Measurements from ENCODE around the gene LNPK.
"Not testable (repeated sequence)": the region's sequence is repeated elsewhere in the genome, so short reads cannot be mapped to it uniquely, and the experiment has no call there.

The LNPK gene

DNA sequence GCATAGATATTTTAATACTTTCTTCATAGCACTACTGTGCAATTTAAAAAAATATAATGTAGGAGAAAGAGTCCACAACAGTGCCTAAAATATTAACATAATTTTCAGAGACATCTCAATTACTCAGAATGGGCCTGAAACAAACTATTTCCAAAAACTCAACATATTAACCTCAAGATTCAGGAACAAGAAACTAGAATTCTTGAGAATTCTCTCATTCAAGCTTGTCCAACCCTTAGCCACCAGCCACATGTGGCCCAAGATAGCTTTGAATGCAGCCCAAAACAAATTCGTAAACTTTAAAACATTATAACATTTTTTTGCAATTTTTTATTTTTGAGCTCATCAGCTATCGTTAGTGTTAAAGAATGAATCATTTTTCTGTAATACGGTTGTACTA is 35.2 kb downstream of the LNPK start:
- Histone ChIP-seq H3K9ac (ENCODE audit: low read depth, low read length) (no peak overlapping the region), H3K4me3 (ENCODE audit: low read length) (no peak overlapping the region), H3K4me1 (ENCODE audit: insufficient read depth, low read length) (no peaks in the 10 kb centered on the region), H3K27me3 (ENCODE audit: insufficient read depth, low read length) (no peaks in the 10 kb centered on the region), H3K9me3 (ENCODE audit: insufficient read depth, low read depth, low read length) (no peaks in the 10 kb centered on the region), H3K27ac (ENCODE audit: low read depth, low read length) (no peak overlapping the region), H3K36me3 (ENCODE audit: insufficient read depth, low read length) (no peaks in the 10 kb centered on the region)
- 100% methylated on average over 1 of the region's 3 CpGs for WGBS

- Histone ChIP-seq H3K27me3 (ENCODE audit: insufficient read depth, low read length) (no peaks in the 10 kb centered on the region), H3K9ac (ENCODE audit: low read depth, low read length) (no peak overlapping the region), H3K9me3 (ENCODE audit: insufficient read depth, low read depth, low read length) (no peaks in the 10 kb centered on the region), H3K4me1 (ENCODE audit: insufficient read depth, low read length) (no peaks in the 10 kb centered on the region), H3K36me3 (ENCODE audit: insufficient read depth, low read length) (no peaks in the 10 kb centered on the region), H3K4me3 (ENCODE audit: low read length) (no peak overlapping the region), H3K27ac (ENCODE audit: low read depth, low read length) (no peak overlapping the region)
- 96% methylated on average over 3 of the region's 3 CpGs for WGBS
Observed at GRCh38 chr2:175965773-175966172, 36.3 kb downstream of the LNPK start.

- Histone ChIP-seq H3K4me3 (ENCODE audit: low read length) (no peak overlapping the region), H3K9ac (ENCODE audit: low read depth, low read length) (no peak overlapping the region), H3K36me3 (ENCODE audit: insufficient read depth, low read length) (no peaks in the 10 kb centered on the region), H3K27me3 (ENCODE audit: insufficient read depth, low read length) (no peaks in the 10 kb centered on the region), H3K27ac (ENCODE audit: low read depth, low read length) (no peak overlapping the region), H3K4me1 (ENCODE audit: insufficient read depth, low read length) (no peaks in the 10 kb centered on the region), H3K9me3 (ENCODE audit: insufficient read depth, low read depth, low read length) (no peaks in the 10 kb centered on the region)
- WGBS: 98% methylated on average over 3 of the region's 4 CpGs
Observed at GRCh38 chr2:175964195-175964594, 37.9 kb downstream of the LNPK start.

DNA sequence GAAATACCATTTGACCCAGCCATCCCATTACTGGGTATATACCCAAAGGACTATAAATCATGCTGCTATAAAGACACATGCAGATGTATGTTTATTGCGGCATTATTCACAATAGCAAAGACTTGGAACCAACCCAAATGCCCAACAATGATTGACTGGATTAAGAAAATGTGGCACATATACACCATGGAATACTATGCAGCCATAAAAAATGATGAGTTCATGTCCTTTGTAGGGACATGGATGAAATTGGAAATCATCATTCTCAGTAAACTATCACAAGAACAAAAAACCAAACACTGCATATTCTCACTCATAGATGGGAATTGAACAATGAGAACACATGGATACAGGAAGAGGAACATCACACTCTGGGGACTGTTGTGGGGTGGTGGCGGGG is 38.9 kb downstream of the LNPK start:
- H3K4me1 ChIP-seq (ENCODE audit: insufficient read depth, low read length); H3K27me3 ChIP-seq (ENCODE audit: insufficient read depth, low read length); H3K4me3 ChIP-seq (ENCODE audit: low read length); H3K36me3 ChIP-seq (ENCODE audit: insufficient read depth, low read length); H3K9ac ChIP-seq (ENCODE audit: low read depth, low read length); H3K27ac ChIP-seq (ENCODE audit: low read depth, low read length); H3K9me3 ChIP-seq (ENCODE audit: insufficient read depth, low read depth, low read length): not testable (repeated sequence)
- WGBS: 93% methylated on average over 1 of the region's 2 CpGs

GRCh38 chr2:175957845-175958244 is 44.2 kb downstream of the LNPK start:
- H3K9me3 ChIP-seq (ENCODE audit: insufficient read depth, low read depth, low read length): no peaks in the 10 kb centered on the region

DNA sequence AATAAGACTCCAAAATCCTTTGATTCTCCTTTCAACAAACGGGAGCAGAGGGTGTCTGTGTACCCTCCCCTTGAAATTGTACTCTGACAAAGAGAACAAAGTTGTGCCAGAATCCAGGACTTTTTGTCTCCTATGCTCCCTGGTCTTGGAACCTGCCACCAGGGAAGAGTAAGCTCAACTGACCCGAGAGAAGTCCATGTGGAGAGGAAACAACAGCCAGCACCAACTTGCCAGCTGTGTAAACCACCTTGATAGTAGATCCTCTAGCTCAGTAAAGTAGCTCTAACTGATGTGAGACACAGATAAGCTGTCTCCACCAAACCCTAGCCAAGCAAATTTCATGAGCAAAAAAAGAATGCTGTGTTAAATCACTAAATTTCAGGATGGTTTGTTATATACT is 46.9 kb downstream of the LNPK start:
- Histone ChIP-seq H3K27ac (ENCODE audit: low read depth, low read length) (no peak overlapping the region), H3K27me3 (ENCODE audit: insufficient read depth, low read length) (no peaks in the 10 kb centered on the region), H3K9me3 (ENCODE audit: insufficient read depth, low read depth, low read length) (no peaks in the 10 kb centered on the region), H3K36me3 (ENCODE audit: insufficient read depth, low read length) (peaks cover 6% of the 10 kb centered on the region; the same call in 1 of the 2 replicates), H3K4me1 (ENCODE audit: insufficient read depth, low read length) (no peaks in the 10 kb centered on the region), H3K9ac (ENCODE audit: low read depth, low read length) (no peak overlapping the region), H3K4me3 (ENCODE audit: low read length) (no peak overlapping the region)
- WGBS: 82% methylated on average over 2 of the region's 2 CpGs

More at GRCh38 chr2:175957845-175958244, 44.2 kb downstream of the LNPK start:
- peaks cover 6% of the 10 kb centered on the region; the same call in 1 of the 2 replicates for H3K36me3 ChIP-seq (ENCODE audit: insufficient read depth, low read length)
- H3K4me3 ChIP-seq (ENCODE audit: low read length): no peak overlapping the region
- 87% methylated on average over 6 of the region's 6 CpGs for WGBS
- H3K4me1 ChIP-seq (ENCODE audit: insufficient read depth, low read length): no peaks in the 10 kb centered on the region
- no peak overlapping the region for H3K9ac ChIP-seq (ENCODE audit: low read depth, low read length)
- no peak overlapping the region for H3K27ac ChIP-seq (ENCODE audit: low read depth, low read length)
- no peaks in the 10 kb centered on the region for H3K27me3 ChIP-seq (ENCODE audit: insufficient read depth, low read length)

DNA sequence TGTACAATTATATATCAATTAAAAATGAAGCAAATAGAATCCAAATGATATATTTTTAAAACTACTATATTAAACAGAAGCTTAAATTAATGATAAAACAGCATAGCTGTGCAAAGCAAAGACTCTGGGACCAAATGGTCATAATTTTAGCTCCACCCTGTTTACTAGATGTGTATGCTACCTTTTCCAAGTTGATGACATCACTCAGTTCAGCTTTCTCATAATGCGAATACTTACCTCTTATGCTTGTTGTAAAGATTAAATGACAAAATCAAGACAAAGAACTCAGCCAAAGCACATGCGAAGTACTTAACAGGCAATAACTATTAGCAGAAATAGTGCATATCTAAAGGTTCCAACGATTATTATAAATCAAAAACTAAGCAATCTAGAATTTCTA is 51.6 kb downstream of the LNPK start:
- Histone ChIP-seq H3K36me3 (ENCODE audit: insufficient read depth, low read length) (peaks cover 13% of the 10 kb centered on the region), H3K4me1 (ENCODE audit: insufficient read depth, low read length) (no peaks in the 10 kb centered on the region), H3K9ac (ENCODE audit: low read depth, low read length) (no peak overlapping the region), H3K27me3 (ENCODE audit: insufficient read depth, low read length) (no peaks in the 10 kb centered on the region), H3K9me3 (ENCODE audit: insufficient read depth, low read depth, low read length) (no peaks in the 10 kb centered on the region), H3K27ac (ENCODE audit: low read depth, low read length) (no peak overlapping the region), H3K4me3 (ENCODE audit: low read length) (no peak overlapping the region)
- 100% methylated on average over 2 of the region's 3 CpGs for WGBS

GRCh38 chr2:175948191-175948590 is 53.9 kb downstream of the LNPK start:
- Histone ChIP-seq H3K36me3 (ENCODE audit: insufficient read depth, low read length) (peaks cover 13% of the 10 kb centered on the region), H3K27me3 (ENCODE audit: insufficient read depth, low read length) (no peaks in the 10 kb centered on the region), H3K4me1 (ENCODE audit: insufficient read depth, low read length) (no peaks in the 10 kb centered on the region), H3K9me3 (ENCODE audit: insufficient read depth, low read depth, low read length) (no peaks in the 10 kb centered on the region), H3K27ac (ENCODE audit: low read depth, low read length) (no peak overlapping the region), H3K9ac (ENCODE audit: low read depth, low read length) (no peak overlapping the region), H3K4me3 (ENCODE audit: low read length) (no peak overlapping the region)
- 80% methylated on average over 1 of the region's 1 CpG for WGBS

DNA sequence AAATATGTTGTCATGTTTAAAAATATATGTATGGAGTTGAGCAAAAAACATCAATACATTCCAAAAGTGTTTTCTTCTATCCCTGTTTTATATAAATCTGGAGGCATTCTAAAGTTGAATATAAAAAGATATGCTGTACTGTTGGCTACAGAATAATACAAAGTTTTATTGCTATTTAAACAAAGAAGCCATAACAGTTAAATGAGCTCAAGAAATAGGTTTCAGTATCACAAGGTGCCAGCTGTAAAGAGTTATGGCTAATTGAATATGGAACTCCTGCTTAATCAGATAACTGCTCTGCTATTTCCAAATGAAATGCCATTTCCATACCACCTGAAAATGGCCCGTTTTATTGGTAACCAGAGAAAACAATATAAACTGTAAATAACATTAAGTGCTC is 55.0 kb downstream of the LNPK start:
- 89% methylated on average over 1 of the region's 1 CpG for WGBS
- H3K9me3 ChIP-seq (ENCODE audit: insufficient read depth, low read depth, low read length): peaks cover 2% of the 10 kb centered on the region; the same call in 1 of the 2 replicates
- no peak overlapping the region for H3K4me3 ChIP-seq (ENCODE audit: low read length)
- peaks cover 13% of the 10 kb centered on the region for H3K36me3 ChIP-seq (ENCODE audit: insufficient read depth, low read length)
- H3K27ac ChIP-seq (ENCODE audit: low read depth, low read length): no peak overlapping the region
- H3K4me1 ChIP-seq (ENCODE audit: insufficient read depth, low read length): no peaks in the 10 kb centered on the region
- H3K9ac ChIP-seq (ENCODE audit: low read depth, low read length): no peak overlapping the region
- no peaks in the 10 kb centered on the region for H3K27me3 ChIP-seq (ENCODE audit: insufficient read depth, low read length)

- no peak overlapping the region for H3K9ac ChIP-seq (ENCODE audit: low read depth, low read length)
- no peaks in the 10 kb centered on the region for H3K4me1 ChIP-seq (ENCODE audit: insufficient read depth, low read length)
- H3K36me3 ChIP-seq (ENCODE audit: insufficient read depth, low read length): peaks cover 22% of the 10 kb centered on the region
- H3K4me3 ChIP-seq (ENCODE audit: low read length): no peak overlapping the region
- peaks cover 4% of the 10 kb centered on the region; the same call in 1 of the 2 replicates for H3K9me3 ChIP-seq (ENCODE audit: insufficient read depth, low read depth, low read length)
- no peak overlapping the region for H3K27ac ChIP-seq (ENCODE audit: low read depth, low read length)
- WGBS: 100% methylated on average over 2 of the region's 3 CpGs
- H3K27me3 ChIP-seq (ENCODE audit: insufficient read depth, low read length): no peaks in the 10 kb centered on the region
Observed at GRCh38 chr2:175941699-175942098, 60.4 kb downstream of the LNPK start.

GRCh38 chr2:175937216-175937615 is 64.9 kb downstream of the LNPK start:
- peaks cover 4% of the 10 kb centered on the region; the same call in 1 of the 2 replicates for H3K9me3 ChIP-seq (ENCODE audit: insufficient read depth, low read depth, low read length)
- WGBS: 97% methylated on average over 2 of the region's 2 CpGs
- H3K27me3 ChIP-seq (ENCODE audit: insufficient read depth, low read length): no peaks in the 10 kb centered on the region
- H3K4me1 ChIP-seq (ENCODE audit: insufficient read depth, low read length): no peaks in the 10 kb centered on the region
- H3K9ac ChIP-seq (ENCODE audit: low read depth, low read length): no peak overlapping the region
- H3K36me3 ChIP-seq (ENCODE audit: insufficient read depth, low read length): peaks cover 32% of the 10 kb centered on the region
- H3K27ac ChIP-seq (ENCODE audit: low read depth, low read length): no peak overlapping the region
- no peak overlapping the region for H3K4me3 ChIP-seq (ENCODE audit: low read length)
